Body of pancreas (tissue), 4 donors: ENCODE measurements around the gene GH2. TPM values are rescaled to one million over a fixed set of nuclear protein-coding genes. Genes with fewer than 3 reads are reported as not detected.

ENCODE experiments used
- ATAC-seq: fragments of 150-250 bp; one replicate; pipeline ENCODE4 v1.9.1; 2016
- DNase-seq, 4 donors: peaks; one replicate each; pipeline ENCODE4 v3.0.0-alpha.2; 2019
- H3K27ac ChIP-seq, 4 donors: fragments of 200-600 bp; sonication (generic); 1 replicate in 3 of 4; 2 replicates in 1 of 4; pipeline versions ENCODE4 v1.5.1 to v1.6.1; 2016 to 2019; ENCODE audit warnings: mild to moderate bottlenecking in 1 of 4, mixed read lengths in 1 of 4, moderate library complexity in 1 of 4
- H3K27me3 ChIP-seq, 2 donors: fragments of 200-600 bp; sonication (generic); one replicate each; pipeline ENCODE4 v1.6.0; 2016; ENCODE audit warnings: mild to moderate bottlenecking in 1 of 2
- H3K36me3 ChIP-seq, 2 donors: fragments of 200-600 bp; sonication (generic); replicated peaks in 1 of 2; 2 replicates each; pipeline ENCODE4 v1.5.1; 2016; ENCODE audit warnings: low read depth in 2 of 2; ENCODE audit not compliant: insufficient read depth in 1 of 2
- H3K4me1 ChIP-seq: fragments of 200-600 bp; sonication (generic); one replicate; pipeline ENCODE4 v1.6.0; 2016
- H3K4me3 ChIP-seq, 2 donors: fragments of 200-600 bp; sonication (generic); 1 replicate in 1 of 2; 2 replicates in 1 of 2; pipeline ENCODE4 v1.5.1; 2016 to 2019
- H3K9me3 ChIP-seq, 3 donors: fragments of 200-600 bp; sonication (generic); 1 replicate in 2 of 3; 2 replicates in 1 of 3; pipeline ENCODE4 v1.5.1; 2016
- CTCF ChIP-seq, 7 experiments: fragments of 450-650 bp in 4 of 7; fragments of 200-600 bp in 3 of 7; sonication (generic) in 3 of 7; IDR thresholded peaks; one replicate each; pipeline ENCODE4 v1.5.1; 2016 to 2019; ENCODE audit warnings: antibody characterized with exemption in 7 of 7
- POLR2A ChIP-seq, 3 donors: fragments of 450-650 bp; IDR thresholded peaks; one replicate each; pipeline ENCODE4 v1.6.1; 2016; ENCODE audit warnings: antibody characterized with exemption in 3 of 3, mild to moderate bottlenecking in 2 of 3
- WGBS, 2 donors: methylation state at CpG; one replicate each; pipeline ENCODE4 v1.1.5; 2017; 5-methylcytosine and 5-hydroxymethylcytosine counted together
- intact Hi-C: fragments of 100-400 bp; cut with DNase I; formaldehyde crosslinking; loops from one replicate; pipeline ENCODE4 v1.15.1; 2023
- total RNA-seq, 2 donors: library from RNA; depleted of rRNA; stranded (reverse); fragments of >200 nt; gene quantifications; one replicate each; pipeline ENCODE4 v1.1.0, GENCODE V29; 2016

Gene GH2
- total RNA-seq, 2 donors from 2014 or later, result not detected

GRCh38 chr17:63832455-63832854 is 49.3 kb downstream of the GH2 start:
- intact Hi-C loops, result loop anchor here (10.0 kb wide), 1 partner anchor 58 kb away; the partner anchor contains the start of genes CCDC47 and DDX42
- no peak overlapping the region for H3K27ac ChIP-seq
- peaks cover 39% of the 10 kb centered on the region for H3K4me1 ChIP-seq
- peaks cover 11 to 43% of the 10 kb centered on the region in 2 donors for H3K36me3 ChIP-seq
- H3K4me3 ChIP-seq, result no peak overlapping the region
- H3K27me3 ChIP-seq, result no peaks in the 10 kb centered on the region
- WGBS, 2 donors, result 68 to 79% methylated on average over 2 of the region's 2 CpGs
- TF ChIP-seq CTCF (IDR thresholded peaks at IDR 0.05) (no peak), POLR2A (IDR thresholded peaks at IDR 0.05) (no peak)
- ATAC-seq (no peak), DNase-seq (no peak)
- no peaks in the 10 kb centered on the region for H3K9me3 ChIP-seq

- Histone ChIP-seq H3K36me3 (peaks cover 11 to 43% of the 10 kb centered on the region in 2 donors), H3K4me3 (no peak overlapping the region), H3K4me1 (peaks cover 35% of the 10 kb centered on the region), H3K9me3 (no peaks in the 10 kb centered on the region), H3K27me3 (no peaks in the 10 kb centered on the region), H3K27ac (no peak overlapping the region)
- 85 to 86% methylated on average over 4 to 5 of the region's 5 CpGs for WGBS, 2 donors
- intact Hi-C loops, result loop anchor here (10.0 kb wide), 1 partner anchor 57 kb away; the partner anchor contains the start of genes CCDC47 and DDX42
- no peak for TF ChIP-seq CTCF (IDR thresholded peaks at IDR 0.05)
- TF ChIP-seq POLR2A (IDR thresholded peaks at IDR 0.05), result no peak
- no peak for ATAC-seq
- no peak for DNase-seq
These were observed 49.7 kb downstream of the GH2 start for GRCh38 chr17:63832014-63832413.

GRCh38 chr17:63831505-63831904 is 50.2 kb downstream of the GH2 start:
- no peak overlapping the region for H3K27ac ChIP-seq
- no peaks in the 10 kb centered on the region for H3K9me3 ChIP-seq
- TF ChIP-seq POLR2A (IDR thresholded peaks at IDR 0.05) (no peak), CTCF (IDR thresholded peaks at IDR 0.05) (no peak)
- H3K4me1 ChIP-seq, result peaks cover 30% of the 10 kb centered on the region
- no peaks in the 10 kb centered on the region for H3K27me3 ChIP-seq
- ATAC-seq (no peak), DNase-seq (no peak)
- intact Hi-C loops, result loop anchor here (10.0 kb wide), 1 partner anchor 57 kb away; the partner anchor contains the start of genes CCDC47 and DDX42
- no peak overlapping the region for H3K4me3 ChIP-seq
- 64 to 82% methylated on average over 8 of the region's 8 CpGs for WGBS, 2 donors
- peaks cover 11 to 43% of the 10 kb centered on the region in 2 donors for H3K36me3 ChIP-seq

- H3K36me3 ChIP-seq, result peaks cover 11 to 43% of the 10 kb centered on the region in 2 donors
- no peak for ATAC-seq
- intact Hi-C loops, result loop anchor here (10.0 kb wide), 1 partner anchor 56 kb away; the partner anchor contains the start of genes CCDC47 and DDX42
These were observed 50.7 kb downstream of the GH2 start for GRCh38 chr17:63830904-63831491.

More at GRCh38 chr17:63830904-63831491, 50.7 kb downstream of the GH2 start:
- H3K9me3 ChIP-seq, result no peaks in the 10 kb centered on the region
- no peak overlapping the region for H3K27ac ChIP-seq
- H3K27me3 ChIP-seq, result no peaks in the 10 kb centered on the region
- peaks cover 35% of the 10 kb centered on the region for H3K4me1 ChIP-seq
- TF ChIP-seq CTCF (IDR thresholded peaks at IDR 0.05) (no peak), POLR2A (IDR thresholded peaks at IDR 0.05) (no peak)
- DNase-seq, result no peak
- 73 to 86% methylated on average over 13 to 15 of the region's 15 CpGs for WGBS, 2 donors
- no peak overlapping the region for H3K4me3 ChIP-seq
